Left lung (tissue), 10 donors: Measurements from ENCODE around the gene RANGAP1. TPM values are rescaled to one million over a fixed set of nuclear protein-coding genes. Genes with fewer than 3 reads are reported as not detected.

Source experiments
- ATAC-seq: fragments of 200-7000 bp; cut with Tn5 transposase; one replicate; pipeline ENCODE4 v1.9.1; 2020; ENCODE audit warnings: moderate library complexity
- DNase-seq, 4 donors: peaks; one replicate each; pipeline ENCODE4 v3.0.0-alpha.2; 2013 to 2020
- H3K27ac ChIP-seq, 2 donors: fragments of 200-600 bp; sonication (generic) in 1 of 2; one replicate each; pipeline versions ENCODE4 v1.5.0 to v1.8.0; 2020 to 2021
- H3K27me3 ChIP-seq, 2 donors: fragments of 200-600 bp; sonication (generic) in 1 of 2; one replicate each; pipeline versions ENCODE4 v1.5.0 to v1.8.0; 2020 to 2021
- H3K36me3 ChIP-seq, 2 donors: fragments of 200-600 bp; sonication (generic) in 1 of 2; one replicate each; pipeline versions ENCODE4 v1.5.0 to v1.8.0; 2020 to 2021
- H3K4me1 ChIP-seq, 2 donors: fragments of 200-600 bp; one replicate each; pipeline ENCODE4 v1.8.0; 2021
- H3K4me3 ChIP-seq, 2 donors: fragments of 200-600 bp; sonication (generic) in 1 of 2; one replicate each; pipeline versions ENCODE4 v1.5.0 to v1.8.0; 2020 to 2021; ENCODE audit warnings: mild to moderate bottlenecking in 1 of 2
- H3K9me3 ChIP-seq, 2 donors: fragments of 200-600 bp; sonication (generic) in 1 of 2; one replicate each; pipeline versions ENCODE4 v1.5.0 to v1.8.0; 2020 to 2021
- CTCF ChIP-seq, 2 donors: fragments of 200-600 bp; sonication (generic) in 1 of 2; IDR thresholded peaks; one replicate each; pipeline versions ENCODE4 v1.5.0 to v1.8.0; 2021; ENCODE audit warnings: antibody characterized with exemption in 2 of 2
- intact Hi-C, 2 donors: fragments of 100-400 bp; cut with DNase I; formaldehyde crosslinking; loops; one replicate each; pipeline versions ENCODE4 v1.11.2 to v1.14.2; 2022
- polyA plus RNA-seq, 6 donors: library from polyadenylated mRNA; unstranded; fragments of 120-200 nt; gene quantifications; one replicate each; pipeline ENCODE4 v1.2.1, GENCODE V29; 2013; ENCODE audit not compliant: insufficient read length in 6 of 6
- total RNA-seq, 2 donors: library from RNA; stranded (reverse); fragmentation: NEBNext Ultra II Directional; extraction: Animal tissue kit (Norgen Biotek cat#: 25700); gene quantifications; one replicate each; pipeline ENCODE4 v1.2.1, GENCODE V29; 2021
- donor health status: DM: no; HTN: yes; CAD: no.
- donor health status: DM: no; HTN: no; CAD: no.

Gene RANGAP1
- total and polyA plus RNA-seq, 8 donors, result 35.0 to 65.8 (median 40.1) TPM

- no peak within 1 kb of the TSS for H3K4me3 ChIP-seq
- intact Hi-C loops, result no loop called here
- no peaks in the 10 kb centered on the region for H3K9me3 ChIP-seq
- TF ChIP-seq CTCF (IDR thresholded peaks at IDR 0.05), result no peak
- H3K4me1 ChIP-seq, result peaks cover 6 to 17% of the 10 kb centered on the region in 2 donors
- DNase-seq, result peak in 1 of 4 donors; percentile 28
- no peak for ATAC-seq
- no peak within 1 kb of the TSS for H3K27ac ChIP-seq
- no peaks in the 10 kb centered on the region for H3K27me3 ChIP-seq
- H3K36me3 ChIP-seq, result peaks cover 0 to 7% of the 10 kb centered on the region in 2 donors
Measured at GRCh38 chr22:41240377-41241132, 45.4 kb downstream of the RANGAP1 start, which contains the start of gene CHADL. TSS of gene CHADL (minus strand) at chr22:41240931. CDS start at chr22:41240881, 50 bp downstream.

- no peak for ATAC-seq
- H3K27me3 ChIP-seq, result no peaks in the 10 kb centered on the region
- H3K36me3 ChIP-seq, result no peaks in the 10 kb centered on the region
- H3K4me3 ChIP-seq, result no peak overlapping the region
- peaks cover 6 to 17% of the 10 kb centered on the region in 2 donors for H3K4me1 ChIP-seq
- TF ChIP-seq CTCF (IDR thresholded peaks at IDR 0.05), result no peak
- H3K9me3 ChIP-seq, result no peaks in the 10 kb centered on the region
- intact Hi-C loops, result no loop called here
- H3K27ac ChIP-seq, result no peak overlapping the region
- DNase-seq, result no peak
Measured at GRCh38 chr22:41239443-41240128, 46.4 kb downstream of the RANGAP1 start.

- intact Hi-C loops, result no loop called here
- Histone ChIP-seq H3K27me3 (no peaks in the 10 kb centered on the region), H3K36me3 (no peaks in the 10 kb centered on the region), H3K27ac (no peak overlapping the region), H3K4me1 (peaks cover 6 to 17% of the 10 kb centered on the region in 2 donors), H3K9me3 (no peaks in the 10 kb centered on the region), H3K4me3 (no peak overlapping the region)
- TF ChIP-seq CTCF (IDR thresholded peaks at IDR 0.05), result no peak
- DNase-seq (no peak), ATAC-seq (no peak)
Measured at GRCh38 chr22:41238570-41239442, 47.2 kb downstream of the RANGAP1 start.

- Histone ChIP-seq H3K27me3 (no peaks in the 10 kb centered on the region), H3K27ac (peak overlapping the region; percentile 26 to 28), H3K36me3 (no peaks in the 10 kb centered on the region), H3K4me1 (peaks cover 6 to 17% of the 10 kb centered on the region in 2 donors), H3K9me3 (no peaks in the 10 kb centered on the region), H3K4me3 (peak overlapping the region; percentile 29 to 38)
- DNase-seq (peak; percentile 49 to 95 (median 84)), ATAC-seq (peak; percentile 94)
- TF ChIP-seq CTCF (IDR thresholded peaks at IDR 0.05), result peak; percentile 53 to 61
- intact Hi-C loops, result no loop called here
Measured at GRCh38 chr22:41237707-41238569, 48.0 kb downstream of the RANGAP1 start.
